ENCODE results near the gene CCL19. TPM values are rescaled to one million over a fixed set of nuclear protein-coding genes. Genes with fewer than 3 reads are reported as not detected.

CCL19 gene
- total RNA-seq, 1 experiment from 2014 or later, result not detected

- no peak for TF ChIP-seq ZBTB33 (IDR thresholded peaks at IDR 0.05; ENCODE audit: extremely low read depth, insufficient replicate concordance, low read length)
- TF ChIP-seq CEBPB (IDR thresholded peaks at IDR 0.05; ENCODE audit: low read depth), result no peak
- no peak for TF ChIP-seq FOSL1 (IDR thresholded peaks at IDR 0.05; ENCODE audit: low read depth)
- TF ChIP-seq TCF7L2 (IDR thresholded peaks at IDR 0.05; ENCODE audit: borderline replicate concordance, extremely low read depth, insufficient read depth, insufficient read length), result no peak
- TF ChIP-seq POLR2AphosphoS5 (IDR thresholded peaks at IDR 0.05; ENCODE audit: low read depth, low read length), result no peak
- TF ChIP-seq MAX (IDR thresholded peaks at IDR 0.05), result no peak
- TF ChIP-seq EZH2 (IDR thresholded peaks at IDR 0.05), result no peak
Observed at GRCh38 chr9:34693560-34693959, 2.5 kb upstream of the CCL19 start (continued).

GRCh38 chr9:34691936-34692315 is 850 bp upstream of the CCL19 start:
- H3K4me2 ChIP-seq (ENCODE audit: low read length), result no peak overlapping the region
- ATAC-seq, result no peak
- RAD21 ChIA-PET (ENCODE audit: low non-redundant PET in 1 of 2, low total read pairs in 2 of 2, uncharacterized antibody in 2 of 2, unreplicated experiment in 2 of 2), result no interaction called here

More at GRCh38 chr9:34691936-34692315, 850 bp upstream of the CCL19 start:
- Histone ChIP-seq H3K9ac (ENCODE audit: low read length) (no peak overlapping the region), H4K20me1 (ENCODE audit: insufficient read depth) (no peaks in the 10 kb centered on the region), H3K9me3 (ENCODE audit: control insufficient read depth in 1 of 2, insufficient read depth in 1 of 2, low read depth in 1 of 2, low read length in 2 of 2) (no peaks in the 10 kb centered on the region), H3K36me3 (ENCODE audit: control insufficient read depth in 1 of 2, insufficient read depth in 2 of 2, low read length in 2 of 2) (no peaks in the 10 kb centered on the region), H3K27me3 (ENCODE audit: insufficient read depth, low read length) (no peaks in the 10 kb centered on the region), H3K27ac (ENCODE audit: low read depth, low read length) (no peak overlapping the region), H2AFZ (ENCODE audit: low read depth, low read length, poor library complexity, severe bottlenecking) (no peak overlapping the region), H3K79me2 (ENCODE audit: insufficient read depth, low read length) (no peaks in the 10 kb centered on the region), H3K4me1 (ENCODE audit: control insufficient read depth in 1 of 2, insufficient read depth in 2 of 2, low read length in 2 of 2) (no peaks in the 10 kb centered on the region), H3K4me3 (replicated peaks in 1 of 2; ENCODE audit: low read depth in 1 of 2, low read length in 2 of 2) (no peak overlapping the region), H3K9me2 (ENCODE audit: insufficient read depth) (no peaks in the 10 kb centered on the region)
- ChIA-PET POLR2A (no interaction called here), CTCF (interaction anchor here (1.9 kb wide), 1 partner anchor 11 kb away, joined by 8 read pairs; no protein-coding TSS in a partner anchor)
- TF ChIP-seq EZH2 (IDR thresholded peaks at IDR 0.05) (no peak), POLR2AphosphoS5 (IDR thresholded peaks at IDR 0.05; ENCODE audit: low read depth, low read length) (no peak), SRF (IDR thresholded peaks at IDR 0.05; ENCODE audit: low read depth) (no peak), RAD21 (IDR thresholded peaks at IDR 0.05; ENCODE audit: low read depth) (no peak), ATF3 (IDR thresholded peaks at IDR 0.05) (no peak), JUND (IDR thresholded peaks at IDR 0.05) (no peak), EGR1 (IDR thresholded peaks at IDR 0.05; ENCODE audit: low read depth) (no peak), ZBTB33 (IDR thresholded peaks at IDR 0.05; ENCODE audit: extremely low read depth, insufficient replicate concordance, low read length) (no peak), SP1 (IDR thresholded peaks at IDR 0.05; ENCODE audit: low read depth) (no peak), CTCF (IDR thresholded peaks at IDR 0.05 in 2 of 3, conservative IDR thresholded peaks at IDR 0.05 in 1 of 3; ENCODE audit: borderline replicate concordance in 1 of 3, insufficient read depth in 1 of 3, low read depth in 2 of 3, low read length in 2 of 3) (no peak)
- intact Hi-C loops (cut with micrococcal nuclease), result no loop called here
- no peak for DNase-seq (ENCODE audit: low read depth, low spot score)
- no TSS peak for BruUV-seq (replicated peaks)

Measured in HCT116 (cell line).